ENCODE data around the gene IL17RD. TPM values are rescaled to one million over a fixed set of nuclear protein-coding genes. Genes with fewer than 3 reads are reported as not detected.

IL17RD gene
- total and polyA plus RNA-seq, 2 donors (not counting 1 experiment from before 2014, with no cell fraction given) = 0.05 TPM; not detected in 1

GRCh38 chr3:57168151-57168550 lies 3.0 kb upstream of the IL17RD start:
- Histone ChIP-seq H3K27me3 (replicated peaks in 1 of 4; ENCODE audit: control extremely low read depth in 1 of 4, control insufficient read depth in 3 of 4, insufficient read depth in 4 of 4, low read length in 3 of 4) (peaks cover 0 to 50% (median 26%) of the 10 kb centered on the region in 4 experiments), H3K4me2 (replicated peaks; ENCODE audit: low read depth, low read length, poor library complexity, severe bottlenecking) (no peak overlapping the region), H3K4me1 (ENCODE audit: control insufficient read depth in 2 of 2, insufficient read depth in 2 of 2, low read length in 2 of 2) (peaks cover 20 to 27% of the 10 kb centered on the region in 2 donors), H3K36me3 (replicated peaks in 1 of 2; ENCODE audit: control extremely low read depth in 1 of 2, control insufficient read depth in 1 of 2, extremely low read depth in 1 of 2, insufficient read depth in 2 of 2, low read length in 1 of 2) (no peaks in the 10 kb centered on the region), H4K20me1 (ENCODE audit: control insufficient read depth, insufficient read depth, low read length, poor library complexity, severe bottlenecking) (no peaks in the 10 kb centered on the region), H3K27ac (ENCODE audit: low read length in 2 of 2) (no peak overlapping the region), H3K9ac (ENCODE audit: low read length) (no peak overlapping the region), H3K4me3 (ENCODE audit: control extremely low read depth in 1 of 5, extremely low read depth in 1 of 5, insufficient read depth in 1 of 5, low read depth in 2 of 5, low read length in 4 of 5) (no peak overlapping the region), H3K9me3 (ENCODE audit: control extremely low read depth in 1 of 3, control insufficient read depth in 2 of 3, insufficient read depth in 1 of 3, low read length in 2 of 3) (peaks cover 0 to 4% (median 0%) of the 10 kb centered on the region in 3 donors), H3K79me2 (ENCODE audit: control insufficient read depth, insufficient read depth, low read length) (no peaks in the 10 kb centered on the region), H2AFZ (ENCODE audit: insufficient read depth, low read depth, low read length, poor library complexity, severe bottlenecking) (no peak overlapping the region)
- ChIA-PET CTCF (interaction anchor here (2.5 kb wide), 1 partner anchor 8 kb away, joined by 13 read pairs; no protein-coding TSS in a partner anchor), POLR2A (no interaction called here)
- H3K27me3 Mint-ChIP-seq = peaks cover 46% of the 10 kb centered on the region
- H3K9me3 Mint-ChIP-seq (ENCODE audit: insufficient read depth) = no peaks in the 10 kb centered on the region
- WGBS (ENCODE audit: insufficient coverage) = 67% methylated on average over 1 of the region's 2 CpGs
- H3K4me3 Mint-ChIP-seq = peak overlapping the region; percentile 16
- H3K27ac Mint-ChIP-seq = no peak overlapping the region
- DNase-seq (no peak), ATAC-seq (ENCODE audit: low read depth) (no peak)
- TF ChIP-seq EZH2 (IDR thresholded peaks at IDR 0.05; ENCODE audit: borderline replicate concordance, insufficient read depth, low read depth, low read length, poor library complexity, severe bottlenecking) (no peak), CTCF (IDR thresholded peaks at IDR 0.05) (no peak)
- H3K4me1 Mint-ChIP-seq = peaks cover 13% of the 10 kb centered on the region
- intact Hi-C loops (cut with micrococcal nuclease) = loop anchor here (10.0 kb wide), 1 partner anchor 837 kb away; the partner anchor contains the start of gene FLNB

GRCh38 chr3:57166660-57167059 lies 1.5 kb upstream of the IL17RD start:
- no peaks in the 10 kb centered on the region for H4K20me1 ChIP-seq (ENCODE audit: control insufficient read depth, insufficient read depth, low read length, poor library complexity, severe bottlenecking)
- H3K4me3 Mint-ChIP-seq = peak overlapping the region; percentile 17
- 50% methylated on average over 1 of the region's 2 CpGs for WGBS (ENCODE audit: insufficient coverage)
- H3K9ac ChIP-seq (ENCODE audit: low read length) = no peak overlapping the region
- POLR2A ChIA-PET = no interaction called here
- H3K9me3 Mint-ChIP-seq (ENCODE audit: insufficient read depth) = no peaks in the 10 kb centered on the region
- peaks cover 20 to 27% of the 10 kb centered on the region in 2 donors for H3K4me1 ChIP-seq (ENCODE audit: control insufficient read depth in 2 of 2, insufficient read depth in 2 of 2, low read length in 2 of 2)
- H3K4me1 Mint-ChIP-seq = peaks cover 15% of the 10 kb centered on the region
- H3K4me2 ChIP-seq (replicated peaks; ENCODE audit: low read depth, low read length, poor library complexity, severe bottlenecking) = no peak overlapping the region
- no peak overlapping the region for H3K4me3 ChIP-seq (ENCODE audit: control extremely low read depth in 1 of 5, extremely low read depth in 1 of 5, insufficient read depth in 1 of 5, low read depth in 2 of 5, low read length in 4 of 5)
- no peaks in the 10 kb centered on the region for H3K36me3 ChIP-seq (replicated peaks in 1 of 2; ENCODE audit: control extremely low read depth in 1 of 2, control insufficient read depth in 1 of 2, extremely low read depth in 1 of 2, insufficient read depth in 2 of 2, low read length in 1 of 2)
- H3K27me3 ChIP-seq (replicated peaks in 1 of 4; ENCODE audit: control extremely low read depth in 1 of 4, control insufficient read depth in 3 of 4, insufficient read depth in 4 of 4, low read length in 3 of 4) = peaks cover 0 to 63% (median 32%) of the 10 kb centered on the region in 4 experiments
- no peaks in the 10 kb centered on the region for H3K79me2 ChIP-seq (ENCODE audit: control insufficient read depth, insufficient read depth, low read length)
- no peak overlapping the region for H2AFZ ChIP-seq (ENCODE audit: insufficient read depth, low read depth, low read length, poor library complexity, severe bottlenecking)
- intact Hi-C loops (cut with micrococcal nuclease) = loop anchor here (10.0 kb wide), 1 partner anchor 838 kb away; the partner anchor contains the start of gene FLNB
- ATAC-seq (ENCODE audit: low read depth) (no peak), DNase-seq (no peak)
- TF ChIP-seq CTCF (IDR thresholded peaks at IDR 0.05) (no peak), EZH2 (IDR thresholded peaks at IDR 0.05; ENCODE audit: borderline replicate concordance, insufficient read depth, low read depth, low read length, poor library complexity, severe bottlenecking) (no peak)
- peaks cover 0 to 4% (median 0%) of the 10 kb centered on the region in 3 donors for H3K9me3 ChIP-seq (ENCODE audit: control extremely low read depth in 1 of 3, control insufficient read depth in 2 of 3, insufficient read depth in 1 of 3, low read length in 2 of 3)
- peaks cover 57% of the 10 kb centered on the region for H3K27me3 Mint-ChIP-seq
- CTCF ChIA-PET = no interaction called here
- H3K27ac ChIP-seq (ENCODE audit: low read length in 2 of 2) = no peak overlapping the region
- no peak overlapping the region for H3K27ac Mint-ChIP-seq

Measured in B cell (primary cell).